OCI-LY3 (cell line): ENCODE results near the gene SLC51A.

Experiments used
- EZH2phosphoT487 ChIP-seq: fragments of 200-600 bp; shearing (Covaris generic); IDR thresholded peaks from 2 replicates; pipeline ENCODE4 v1.6.1; 2018; ENCODE audit warnings: antibody characterized with exemption, mixed run types, low read depth
- TF ChIP-seq, protein P1 (sequence below): fragments of 200-600, 300-600 bp; sonication (generic); IDR thresholded peaks from 2 replicates; pipeline ENCODE4 v1.5.1; 2014; ENCODE audit warnings: antibody characterized with exemption, low read length, low read depth

- TF ChIP-seq, protein P1, sequence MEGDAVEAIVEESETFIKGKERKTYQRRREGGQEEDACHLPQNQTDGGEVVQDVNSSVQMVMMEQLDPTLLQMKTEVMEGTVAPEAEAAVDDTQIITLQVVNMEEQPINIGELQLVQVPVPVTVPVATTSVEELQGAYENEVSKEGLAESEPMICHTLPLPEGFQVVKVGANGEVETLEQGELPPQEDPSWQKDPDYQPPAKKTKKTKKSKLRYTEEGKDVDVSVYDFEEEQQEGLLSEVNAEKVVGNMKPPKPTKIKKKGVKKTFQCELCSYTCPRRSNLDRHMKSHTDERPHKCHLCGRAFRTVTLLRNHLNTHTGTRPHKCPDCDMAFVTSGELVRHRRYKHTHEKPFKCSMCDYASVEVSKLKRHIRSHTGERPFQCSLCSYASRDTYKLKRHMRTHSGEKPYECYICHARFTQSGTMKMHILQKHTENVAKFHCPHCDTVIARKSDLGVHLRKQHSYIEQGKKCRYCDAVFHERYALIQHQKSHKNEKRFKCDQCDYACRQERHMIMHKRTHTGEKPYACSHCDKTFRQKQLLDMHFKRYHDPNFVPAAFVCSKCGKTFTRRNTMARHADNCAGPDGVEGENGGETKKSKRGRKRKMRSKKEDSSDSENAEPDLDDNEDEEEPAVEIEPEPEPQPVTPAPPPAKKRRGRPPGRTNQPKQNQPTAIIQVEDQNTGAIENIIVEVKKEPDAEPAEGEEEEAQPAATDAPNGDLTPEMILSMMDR, result no peak
- TF ChIP-seq EZH2phosphoT487, result no peak
Observed at GRCh38 chr3:196220587-196220986, 4.3 kb downstream of the SLC51A start.
